Small intestine (tissue), 7 donors: Measurements from ENCODE around the gene ZNRF2. TPM values are rescaled to one million over a fixed set of nuclear protein-coding genes. Genes with fewer than 3 reads are reported as not detected.
"Not testable (repeated sequence)": the region's sequence is repeated elsewhere in the genome, so short reads cannot be mapped to it uniquely, and the experiment has no call there.

Source experiments
- DNase-seq, 2 donors: peaks; one replicate each; pipeline versions ENCODE4 v3.0.0 to v3.0.0-alpha.2; 2013
- FAIRE-seq: peaks from 2 replicates; lab custom pipeline; 2012; peaks lifted over from hg19 to GRCh38; lab: Jason Lieb, UNC
- H3K27ac ChIP-seq, 3 donors: one replicate each; pipeline ENCODE4 v1.5.1; 2013; ENCODE audit warnings: low read length in 2 of 3, mild to moderate bottlenecking in 2 of 3, control low read depth in 1 of 3, inconsistent platforms in 1 of 3, low read depth in 1 of 3, moderate library complexity in 1 of 3
- H3K27me3 ChIP-seq, 3 donors: one replicate each; pipeline ENCODE4 v1.6.1; 2013; ENCODE audit warnings: low read length in 3 of 3, inconsistent platforms in 1 of 3; ENCODE audit not compliant: control insufficient read depth in 3 of 3, insufficient read depth in 3 of 3
- H3K36me3 ChIP-seq, 3 donors: one replicate each; pipeline ENCODE4 v1.6.1; 2013; ENCODE audit warnings: low read length in 3 of 3, inconsistent platforms in 1 of 3, low read depth in 1 of 3, mild to moderate bottlenecking in 1 of 3, moderate library complexity in 1 of 3; ENCODE audit not compliant: control insufficient read depth in 3 of 3, insufficient read depth in 2 of 3
- H3K4me1 ChIP-seq, 3 donors: one replicate each; pipeline ENCODE4 v1.6.1; 2013; ENCODE audit warnings: low read length in 2 of 3, inconsistent platforms in 1 of 3, low read depth in 1 of 3, mild to moderate bottlenecking in 1 of 3, moderate library complexity in 1 of 3; ENCODE audit not compliant: control insufficient read depth in 3 of 3, insufficient read depth in 2 of 3
- H3K4me3 ChIP-seq, 3 donors: one replicate each; pipeline ENCODE4 v1.5.1; 2013; ENCODE audit warnings: low read length in 3 of 3, control low read depth in 1 of 3, inconsistent platforms in 1 of 3, low read depth in 1 of 3, mild to moderate bottlenecking in 1 of 3, moderate library complexity in 1 of 3
- H3K9me3 ChIP-seq, 2 donors: one replicate each; pipeline ENCODE4 v1.6.1; 2013; ENCODE audit warnings: low read depth in 1 of 2, low read length in 1 of 2; ENCODE audit not compliant: control insufficient read depth in 2 of 2, insufficient read depth in 1 of 2
- WGBS, 3 donors: extraction: QIAGEN DNeasy Blood & Tissue Kit; methylation state at CpG; one replicate each; pipeline ENCODE4 v1.1.7; 2013; 5-methylcytosine and 5-hydroxymethylcytosine counted together
- polyA plus RNA-seq, 4 donors: library from polyadenylated mRNA; stranded (reverse) in 3 of 4; unstranded in 1 of 4; fragments of 200-250 nt in 3 of 4; fragments of 120-200 nt in 1 of 4; gene quantifications; one replicate each; pipeline versions ENCODE4 v1.2.1 to v1.2.3, GENCODE V29; 2013
- donor health status: healthy with polysubstance abuse.
- donor health status: control.
- donor health status: control.
- donor health status: Bipolar disorder and iron deficiency.
- donor health status: healthy.

The ZNRF2 gene
- polyA plus RNA-seq, 4 donors, result 8.9 to 19.9 (median 16.0) TPM

- WGBS, 3 donors, result 41 to 77% (median 48%) methylated on average over 5 of the region's 5 CpGs
- Histone ChIP-seq H3K27ac (peak overlapping the region in 1 of 3 donors; percentile 13), H3K4me1 (peaks cover 0 to 15% (median 3%) of the 10 kb centered on the region in 3 donors)
These were observed 30.1 kb upstream of the ZNRF2 start for GRCh38 chr7:30254248-30254647.

GRCh38 chr7:30254717-30255063, 29.7 kb upstream of the ZNRF2 start:
- no peak for DNase-seq
- 11 to 66% (median 28%) methylated on average over 4 of the region's 4 CpGs for WGBS, 3 donors

More at GRCh38 chr7:30254248-30254647, 30.1 kb upstream of the ZNRF2 start:
- Histone ChIP-seq H3K27me3 (no peaks in the 10 kb centered on the region), H3K36me3 (no peaks in the 10 kb centered on the region), H3K9me3 (no peaks in the 10 kb centered on the region), H3K4me3 (no peak overlapping the region)
- FAIRE-seq (no peak), DNase-seq (no peak)

DNA sequence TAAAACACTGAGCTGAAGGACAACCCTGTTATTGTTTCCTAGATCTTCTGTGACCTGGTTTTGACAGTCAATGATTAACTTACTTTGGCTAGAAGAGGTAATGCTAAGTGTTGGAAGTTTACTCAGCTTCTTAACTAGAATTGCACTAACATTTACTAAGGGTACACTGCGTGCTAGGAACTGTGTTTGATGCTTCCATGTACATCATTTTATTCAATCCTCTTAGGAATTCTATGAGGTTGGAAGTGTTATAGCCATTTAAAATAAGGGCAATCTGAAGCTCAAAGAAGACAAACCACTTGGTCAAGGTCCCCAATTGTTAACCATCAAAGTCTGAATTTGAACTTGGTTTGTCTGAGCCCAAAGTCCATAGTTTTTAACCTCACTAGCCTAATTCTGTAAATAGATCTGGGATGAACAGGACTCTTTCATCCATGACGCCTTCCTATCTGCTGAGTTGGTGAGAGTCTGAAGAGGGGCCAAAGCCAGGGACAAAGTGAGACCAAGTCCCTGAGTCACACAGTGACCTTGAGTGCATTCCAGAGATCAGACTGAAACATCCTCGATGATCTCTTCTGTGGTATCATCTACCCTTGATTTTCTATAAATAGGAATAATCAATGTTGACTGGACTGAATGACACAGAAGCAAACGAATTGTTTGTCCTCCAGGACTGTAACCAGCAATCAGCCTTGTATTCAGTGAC, 29.2 kb upstream of the ZNRF2 start:
- no peaks in the 10 kb centered on the region for H3K36me3 ChIP-seq
- DNase-seq, result peak; percentile 78 to 83
- H3K4me1 ChIP-seq, result peaks cover 0 to 15% (median 3%) of the 10 kb centered on the region in 3 donors
- no peak overlapping the region for H3K27ac ChIP-seq
- no peak overlapping the region for H3K4me3 ChIP-seq
- H3K9me3 ChIP-seq, result no peaks in the 10 kb centered on the region
- H3K27me3 ChIP-seq, result no peaks in the 10 kb centered on the region
- 14 to 60% (median 33%) methylated on average over 4 of the region's 4 CpGs for WGBS, 3 donors
- FAIRE-seq, result no peak

More at GRCh38 chr7:30254717-30255063, 29.7 kb upstream of the ZNRF2 start:
- Histone ChIP-seq H3K27me3 (no peaks in the 10 kb centered on the region), H3K4me1 (peaks cover 0 to 15% (median 3%) of the 10 kb centered on the region in 3 donors), H3K36me3 (no peaks in the 10 kb centered on the region), H3K4me3 (no peak overlapping the region), H3K27ac (peak overlapping the region in 1 of 3 donors; percentile 13), H3K9me3 (no peaks in the 10 kb centered on the region)
- FAIRE-seq, result no peak

GRCh38 chr7:30256349-30256858, 28.0 kb upstream of the ZNRF2 start:
- Histone ChIP-seq H3K27me3 (no peaks in the 10 kb centered on the region), H3K9me3 (no peaks in the 10 kb centered on the region), H3K27ac (no peak overlapping the region), H3K4me3 (no peak overlapping the region), H3K36me3 (no peaks in the 10 kb centered on the region), H3K4me1 (peaks cover 0 to 15% (median 3%) of the 10 kb centered on the region in 3 donors)
- no peak for FAIRE-seq
- WGBS, 3 donors, result 29 to 72% (median 51%) methylated on average over 10 of the region's 10 CpGs
- peak in 1 of 2 donors; percentile 40 for DNase-seq

- WGBS, 3 donors, result 90 to 100% (median 94%) methylated on average over 1 of the region's 1 CpG
- no peak for FAIRE-seq
- DNase-seq, result no peak
These were observed 24.1 kb upstream of the ZNRF2 start for GRCh38 chr7:30260246-30260768.

GRCh38 chr7:30263090-30263710, 21.2 kb upstream of the ZNRF2 start:
- Histone ChIP-seq H3K9me3 (no peaks in the 10 kb centered on the region), H3K27me3 (no peaks in the 10 kb centered on the region), H3K27ac (no peak overlapping the region), H3K4me1 (peaks cover 0 to 2% (median 0%) of the 10 kb centered on the region in 3 donors), H3K4me3 (no peak overlapping the region), H3K36me3 (no peaks in the 10 kb centered on the region)
- FAIRE-seq (no peak), DNase-seq (peak in 1 of 2 donors; percentile 27)
- WGBS, 3 donors, result 39 to 51% (median 46%) methylated on average over 4 of the region's 4 CpGs

More at GRCh38 chr7:30260246-30260768, 24.1 kb upstream of the ZNRF2 start:
- Histone ChIP-seq H3K4me3 (no peak overlapping the region), H3K27ac (no peak overlapping the region), H3K9me3 (no peaks in the 10 kb centered on the region), H3K4me1 (peaks cover 0 to 10% (median 0%) of the 10 kb centered on the region in 3 donors), H3K36me3 (no peaks in the 10 kb centered on the region), H3K27me3 (no peaks in the 10 kb centered on the region)

DNA sequence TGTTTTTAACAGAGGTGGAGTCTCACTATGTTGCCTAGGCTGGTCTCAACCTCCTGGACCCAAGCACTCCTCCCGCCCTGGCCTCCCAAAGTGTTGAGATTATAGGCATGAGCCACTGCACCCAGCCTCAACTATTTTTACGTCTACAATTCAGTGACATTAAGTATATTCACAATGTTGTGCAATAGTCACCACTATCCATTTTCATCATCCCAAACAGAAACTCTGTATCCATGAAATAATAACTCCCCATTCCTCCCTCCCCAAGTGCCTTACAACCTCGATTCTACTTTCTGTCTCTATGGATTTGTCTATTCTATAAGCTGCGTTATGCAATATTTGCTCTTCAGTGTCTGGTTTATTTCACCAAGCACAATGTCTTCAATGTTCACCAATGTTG, 20.3 kb upstream of the ZNRF2 start:
- Histone ChIP-seq H3K36me3 (no peaks in the 10 kb centered on the region), H3K9me3 (no peaks in the 10 kb centered on the region), H3K4me1 (peaks cover 0 to 2% (median 0%) of the 10 kb centered on the region in 3 donors), H3K4me3 (no peak overlapping the region), H3K27me3 (no peaks in the 10 kb centered on the region), H3K27ac (no peak overlapping the region)
- FAIRE-seq (no peak), DNase-seq (no peak)
- WGBS, 3 donors, result 74 to 91% (median 90%) methylated on average over 4 of the region's 4 CpGs

DNA sequence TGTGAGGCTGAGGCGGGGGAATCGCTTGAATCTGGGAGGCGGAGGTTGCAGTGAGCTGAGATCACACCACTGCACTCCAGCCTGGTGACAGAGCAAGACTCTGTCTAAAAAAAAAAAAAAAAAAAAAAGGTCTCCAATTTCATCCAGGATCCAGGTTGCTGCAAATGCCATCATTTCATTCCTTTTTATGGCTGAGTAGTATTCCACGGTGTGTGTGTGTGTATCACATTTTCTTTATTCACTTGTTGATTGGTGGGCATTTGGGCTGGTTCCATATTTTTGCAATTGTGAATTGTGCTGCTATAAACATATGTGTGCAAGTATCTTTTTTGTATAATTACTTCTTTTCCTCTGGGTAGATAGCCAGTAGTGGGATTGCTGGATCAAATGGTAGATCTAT, 19.2 kb upstream of the ZNRF2 start:
- not testable (repeated sequence) for H3K36me3 ChIP-seq, FAIRE-seq, H3K4me3 ChIP-seq, H3K4me1 ChIP-seq, DNase-seq, H3K27ac ChIP-seq, H3K9me3 ChIP-seq, H3K27me3 ChIP-seq
- 95 to 100% (median 96%) methylated on average over 4 of the region's 4 CpGs for WGBS, 3 donors
